Right lobe of liver (tissue), 6 donors: Measurements from ENCODE around the gene DERA. TPM values are rescaled to one million over a fixed set of nuclear protein-coding genes. Genes with fewer than 3 reads are reported as not detected.
A peak's percentile ranks its signal among the peaks of the same experiment; 100 is the strongest.

Source experiments
- ATAC-seq, 4 donors: fragments of 200-7000 bp; cut with Tn5 transposase; one replicate each; pipeline ENCODE4 v1.9.1; 2020; ENCODE audit warnings: mild to moderate bottlenecking in 4 of 4, moderate library complexity in 4 of 4
- DNase-seq, 3 donors: peaks; one replicate each; pipeline ENCODE4 v3.0.0-alpha.2; 2020
- H3K27ac ChIP-seq, 3 donors: fragments of 200-600 bp; one replicate each; pipeline ENCODE4 v1.8.0; 2022
- H3K27me3 ChIP-seq, 2 donors: fragments of 200-600 bp; one replicate each; pipeline ENCODE4 v1.8.0; 2022
- H3K36me3 ChIP-seq, 4 donors: fragments of 200-600 bp; sonication (generic) in 1 of 4; one replicate each; pipeline versions ENCODE4 v1.5.1 to v1.8.0; 2017 to 2022; ENCODE audit warnings: control low read depth in 1 of 4
- H3K4me1 ChIP-seq, 4 donors: fragments of 200-600 bp; sonication (generic) in 1 of 4; one replicate each; pipeline versions ENCODE4 v1.5.1 to v1.8.0; 2017 to 2022; ENCODE audit warnings: control low read depth in 1 of 4
- H3K4me3 ChIP-seq, 3 donors: fragments of 200-600 bp; one replicate each; pipeline ENCODE4 v1.8.0; 2022
- H3K9me3 ChIP-seq, 4 donors: fragments of 200-600 bp; sonication (generic) in 1 of 4; one replicate each; pipeline versions ENCODE4 v1.5.1 to v1.8.0; 2017 to 2022; ENCODE audit warnings: control low read depth in 1 of 4
- POLR2A ChIP-seq: fragments of 450-650 bp; IDR thresholded peaks from one replicate; pipeline ENCODE4 v1.6.1; 2017; ENCODE audit warnings: antibody characterized with exemption, mild to moderate bottlenecking
- WGBS: methylation state at CpG from one replicate; pipeline ENCODE4 v1.1.6; 2018; ENCODE audit warnings: low coverage, low lambda C conversion rate; ENCODE audit not compliant: insufficient coverage; ENCODE audit errors: missing lambda C conversion rate; 5-methylcytosine and 5-hydroxymethylcytosine counted together
- intact Hi-C, 2 donors: fragments of 100-400 bp; cut with DNase I; formaldehyde crosslinking; loops; one replicate each; pipeline versions ENCODE4 v1.11.2 to v1.14.1; 2022
- total RNA-seq, 6 experiments: library from RNA; depleted of rRNA in 2 of 6; stranded (reverse); fragments of >200 nt in 2 of 6; fragmentation: NEBNext Ultra II Directional in 3 of 6; extraction: Animal tissue kit (Norgen Biotek cat#: 25700) in 3 of 6; gene quantifications; one replicate each; pipeline versions ENCODE4 v1.1.0 to v1.2.4, GENCODE V29; 2016 to 2023
- TF ChIP-seq, protein P1 (sequence below), 4 donors: fragments of 200-600 bp in 3 of 4; fragments of 450-650 bp in 1 of 4; IDR thresholded peaks; one replicate each; pipeline versions ENCODE4 v1.5.1 to v1.8.0; 2016 to 2022; ENCODE audit warnings: antibody characterized with exemption in 4 of 4, mild to moderate bottlenecking in 2 of 4
- donor health status: DM: no; HTN: yes; CAD: no.
- donor health status: DM: no; HTN: no; CAD: no.
- donor health status: DM: no; HTN: no; CAD: no.
- donor health status: DM: no; HTN: yes; CAD: no.
- donor health status: DM: no; HTN: yes; CAD: no.

Gene DERA
- total RNA-seq, 6 experiments from 2014 or later: 39.8 to 55.6 (median 49.1) TPM

- no peaks in the 10 kb centered on the region for H3K9me3 ChIP-seq
- no peaks in the 10 kb centered on the region for H3K27me3 ChIP-seq
- intact Hi-C loops: no loop called here
- no peaks in the 10 kb centered on the region for H3K36me3 ChIP-seq
- no peak overlapping the region for H3K4me3 ChIP-seq
- H3K4me1 ChIP-seq: peaks cover 0 to 15% (median 0%) of the 10 kb centered on the region in 4 donors
- TF ChIP-seq, protein P1, sequence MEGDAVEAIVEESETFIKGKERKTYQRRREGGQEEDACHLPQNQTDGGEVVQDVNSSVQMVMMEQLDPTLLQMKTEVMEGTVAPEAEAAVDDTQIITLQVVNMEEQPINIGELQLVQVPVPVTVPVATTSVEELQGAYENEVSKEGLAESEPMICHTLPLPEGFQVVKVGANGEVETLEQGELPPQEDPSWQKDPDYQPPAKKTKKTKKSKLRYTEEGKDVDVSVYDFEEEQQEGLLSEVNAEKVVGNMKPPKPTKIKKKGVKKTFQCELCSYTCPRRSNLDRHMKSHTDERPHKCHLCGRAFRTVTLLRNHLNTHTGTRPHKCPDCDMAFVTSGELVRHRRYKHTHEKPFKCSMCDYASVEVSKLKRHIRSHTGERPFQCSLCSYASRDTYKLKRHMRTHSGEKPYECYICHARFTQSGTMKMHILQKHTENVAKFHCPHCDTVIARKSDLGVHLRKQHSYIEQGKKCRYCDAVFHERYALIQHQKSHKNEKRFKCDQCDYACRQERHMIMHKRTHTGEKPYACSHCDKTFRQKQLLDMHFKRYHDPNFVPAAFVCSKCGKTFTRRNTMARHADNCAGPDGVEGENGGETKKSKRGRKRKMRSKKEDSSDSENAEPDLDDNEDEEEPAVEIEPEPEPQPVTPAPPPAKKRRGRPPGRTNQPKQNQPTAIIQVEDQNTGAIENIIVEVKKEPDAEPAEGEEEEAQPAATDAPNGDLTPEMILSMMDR (IDR thresholded peaks at IDR 0.05): no peak
- TF ChIP-seq POLR2A: no peak
- H3K27ac ChIP-seq: no peak overlapping the region
- DNase-seq (no peak), ATAC-seq (no peak)
- 83% methylated on average over 1 of the region's 1 CpG for WGBS
Measured at GRCh38 chr12:15924956-15925355, 13.8 kb downstream of the DERA start.

- Histone ChIP-seq H3K4me3 (no peak overlapping the region), H3K27me3 (no peaks in the 10 kb centered on the region), H3K27ac (no peak overlapping the region), H3K4me1 (peaks cover 0 to 29% (median 0%) of the 10 kb centered on the region in 4 donors), H3K9me3 (no peaks in the 10 kb centered on the region), H3K36me3 (no peaks in the 10 kb centered on the region)
- TF ChIP-seq, protein P1 (IDR thresholded peaks at IDR 0.05): no peak
- no peak for TF ChIP-seq POLR2A
- intact Hi-C loops: no loop called here
- no peak for DNase-seq
- WGBS: 68% methylated on average over 2 of the region's 2 CpGs
- peak in 1 of 4 donors; percentile 30 for ATAC-seq
Measured at GRCh38 chr12:15928346-15928745, 17.2 kb downstream of the DERA start.

GRCh38 chr12:15928870-15929571, 17.9 kb downstream of the DERA start:
- Histone ChIP-seq H3K36me3 (no peaks in the 10 kb centered on the region), H3K9me3 (no peaks in the 10 kb centered on the region), H3K27me3 (no peaks in the 10 kb centered on the region), H3K4me3 (no peak overlapping the region), H3K4me1 (peaks cover 0 to 29% (median 0%) of the 10 kb centered on the region in 4 donors), H3K27ac (no peak overlapping the region)
- 41% methylated on average over 10 of the region's 10 CpGs for WGBS
- ATAC-seq: peak; percentile 58 to 92 (median 75)
- intact Hi-C loops: no loop called here
- peak in 1 of 3 donors; percentile 69 for DNase-seq
- TF ChIP-seq, protein P1 (IDR thresholded peaks at IDR 0.05): no peak
- no peak for TF ChIP-seq POLR2A

- Histone ChIP-seq H3K27ac (peak overlapping the region in 1 of 3 donors; percentile 42), H3K4me1 (peaks cover 0 to 29% (median 0%) of the 10 kb centered on the region in 4 donors), H3K9me3 (no peaks in the 10 kb centered on the region), H3K4me3 (no peak overlapping the region), H3K27me3 (no peaks in the 10 kb centered on the region), H3K36me3 (no peaks in the 10 kb centered on the region)
- WGBS: 31% methylated on average over 3 of the region's 3 CpGs
- DNase-seq (no peak), ATAC-seq (peak; percentile 48 to 85 (median 68))
- TF ChIP-seq, protein P1 (IDR thresholded peaks at IDR 0.05): peak in 2 of 4 donors; percentile 7 to 13
- TF ChIP-seq POLR2A: no peak
- intact Hi-C loops: no loop called here
Measured at GRCh38 chr12:15931590-15932053, 20.5 kb downstream of the DERA start.
